OCI-M2 (cell line): ENCODE data around the gene SHCBP1.
"Not testable (repeated sequence)": the region's sequence is repeated elsewhere in the genome, so short reads cannot be mapped to it uniquely, and the experiment has no call there.

ENCODE experiments used
- DNase-seq: peaks from one replicate; lab custom pipeline; 2025; ENCODE audit not compliant: unreplicated experiment; lab: John Stamatoyannopoulos, UW

The SHCBP1 gene

GRCh38 chr16:46621006-46621933 lies at the start of gene SHCBP1:
Gene SHCBP1, minus strand, starts transcription at chr16:46621379. Its CDS starts 20 bp downstream, at chr16:46621359.
- peak; percentile 24 for DNase-seq

- DNase-seq: no peak
Measured at GRCh38 chr16:46662123-46662522, 40.9 kb upstream of the SHCBP1 start.

- DNase-seq: no peak
Measured at GRCh38 chr16:46658925-46659324, 37.7 kb upstream of the SHCBP1 start.

GRCh38 chr16:46651305-46651704 lies 30.1 kb upstream of the SHCBP1 start:
- DNase-seq: no peak

GRCh38 chr16:46650254-46650623 lies 29.1 kb upstream of the SHCBP1 start:
- no peak for DNase-seq

GRCh38 chr16:46649588-46650253 lies 28.5 kb upstream of the SHCBP1 start:
- no peak for DNase-seq

- no peak for DNase-seq
Measured at GRCh38 chr16:46648656-46649055, 27.5 kb upstream of the SHCBP1 start.

- DNase-seq: no peak
Measured at GRCh38 chr16:46638947-46639925, 18.1 kb upstream of the SHCBP1 start.

GRCh38 chr16:46632778-46633733 lies 11.9 kb upstream of the SHCBP1 start:
- no peak for DNase-seq

- no peak for DNase-seq
Measured at GRCh38 chr16:46629331-46630219, 8.4 kb upstream of the SHCBP1 start.

GRCh38 chr16:46627746-46628145 lies 6.6 kb upstream of the SHCBP1 start:
- no peak for DNase-seq

- DNase-seq: not testable (repeated sequence)
Measured at GRCh38 chr16:46626681-46627080, 5.5 kb upstream of the SHCBP1 start.

- DNase-seq: not testable (repeated sequence)
Measured at GRCh38 chr16:46624862-46625261, 3.7 kb upstream of the SHCBP1 start.

- DNase-seq: not testable (repeated sequence)
Measured at GRCh38 chr16:46623707-46624106, 2.5 kb upstream of the SHCBP1 start.

GRCh38 chr16:46623246-46623645 lies 2.1 kb upstream of the SHCBP1 start:
- DNase-seq: not testable (repeated sequence)

- no peak for DNase-seq
Measured at GRCh38 chr16:46621934-46622676, 926 bp upstream of the SHCBP1 start.

- no peak for DNase-seq
Measured at GRCh38 chr16:46620266-46621005, 743 bp downstream of the SHCBP1 start.
